ENCODE results near the gene MICU1. TPM values are rescaled to one million over a fixed set of nuclear protein-coding genes. Genes with fewer than 3 reads are reported as not detected.

The MICU1 gene
- total RNA-seq, 2 donors from 2014 or later: 30.9 to 36.0 TPM

DNA sequence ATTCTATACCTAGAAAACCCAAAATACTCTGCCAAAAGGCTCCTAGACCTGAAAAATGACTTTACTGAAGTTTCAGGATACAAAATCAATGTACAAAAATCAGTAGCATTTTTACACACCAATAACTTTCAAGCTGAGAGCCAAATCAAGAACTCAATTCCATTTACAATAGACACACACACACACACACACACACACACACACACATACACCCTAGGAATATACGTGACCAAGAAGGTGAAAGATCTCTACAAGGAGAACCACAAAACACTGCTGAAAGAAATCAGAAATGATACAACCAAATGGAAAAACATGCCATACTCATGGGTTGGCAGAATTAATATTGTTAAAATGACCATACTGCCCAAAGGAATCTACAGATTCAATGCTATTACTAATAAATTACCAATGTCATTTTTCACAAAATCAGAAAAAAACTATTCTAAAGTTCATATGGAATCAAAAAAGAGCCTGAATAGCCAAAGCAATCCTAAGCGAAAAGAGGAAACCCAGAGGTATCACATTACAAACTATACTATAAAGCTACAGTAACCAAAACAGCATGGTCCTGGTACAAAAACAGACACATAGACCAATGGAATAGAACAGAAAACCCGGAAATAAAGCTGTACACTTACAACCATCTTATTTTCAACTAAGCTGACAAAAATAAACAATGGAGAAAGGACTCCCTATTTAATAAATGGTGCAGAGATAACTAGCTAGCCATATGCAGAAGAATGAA, 122.0 kb downstream of the MICU1 start:
- no peak for DNase-seq (ENCODE audit: low spot score)
- no peak overlapping the region for H3K4me3 ChIP-seq
- no peaks in the 10 kb centered on the region for H3K27me3 ChIP-seq
- no peak overlapping the region for H3K27ac ChIP-seq
- no peaks in the 10 kb centered on the region for H3K4me1 ChIP-seq
- no peaks in the 10 kb centered on the region for H3K36me3 ChIP-seq
- peaks cover 0 to 8% of the 10 kb centered on the region in 2 donors for H3K9me3 ChIP-seq
- TF ChIP-seq, protein P1, sequence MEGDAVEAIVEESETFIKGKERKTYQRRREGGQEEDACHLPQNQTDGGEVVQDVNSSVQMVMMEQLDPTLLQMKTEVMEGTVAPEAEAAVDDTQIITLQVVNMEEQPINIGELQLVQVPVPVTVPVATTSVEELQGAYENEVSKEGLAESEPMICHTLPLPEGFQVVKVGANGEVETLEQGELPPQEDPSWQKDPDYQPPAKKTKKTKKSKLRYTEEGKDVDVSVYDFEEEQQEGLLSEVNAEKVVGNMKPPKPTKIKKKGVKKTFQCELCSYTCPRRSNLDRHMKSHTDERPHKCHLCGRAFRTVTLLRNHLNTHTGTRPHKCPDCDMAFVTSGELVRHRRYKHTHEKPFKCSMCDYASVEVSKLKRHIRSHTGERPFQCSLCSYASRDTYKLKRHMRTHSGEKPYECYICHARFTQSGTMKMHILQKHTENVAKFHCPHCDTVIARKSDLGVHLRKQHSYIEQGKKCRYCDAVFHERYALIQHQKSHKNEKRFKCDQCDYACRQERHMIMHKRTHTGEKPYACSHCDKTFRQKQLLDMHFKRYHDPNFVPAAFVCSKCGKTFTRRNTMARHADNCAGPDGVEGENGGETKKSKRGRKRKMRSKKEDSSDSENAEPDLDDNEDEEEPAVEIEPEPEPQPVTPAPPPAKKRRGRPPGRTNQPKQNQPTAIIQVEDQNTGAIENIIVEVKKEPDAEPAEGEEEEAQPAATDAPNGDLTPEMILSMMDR (IDR thresholded peaks at IDR 0.05): no peak

DNA sequence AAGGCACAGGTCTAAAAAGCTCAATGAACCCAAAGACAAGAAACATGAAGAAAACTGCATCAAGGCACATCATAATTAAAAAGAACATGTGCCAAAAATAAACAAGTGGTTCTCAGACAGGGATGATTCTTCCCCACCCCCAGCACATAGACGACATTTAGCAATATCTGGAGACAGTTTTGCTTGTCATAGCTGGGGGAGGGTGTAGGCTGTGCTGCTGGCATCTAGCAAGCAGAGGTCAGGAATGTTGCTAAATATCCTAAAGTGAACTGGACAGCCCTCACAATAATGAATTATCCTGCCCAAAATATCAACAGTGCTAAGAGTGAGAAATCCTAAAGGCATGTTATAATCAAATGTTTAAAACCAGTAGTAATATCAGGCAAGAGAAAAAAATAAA, 122.6 kb downstream of the MICU1 start:
- Histone ChIP-seq H3K9me3 (peaks cover 0 to 8% of the 10 kb centered on the region in 2 donors), H3K4me1 (no peaks in the 10 kb centered on the region), H3K27ac (no peak overlapping the region), H3K4me3 (no peak overlapping the region), H3K27me3 (no peaks in the 10 kb centered on the region), H3K36me3 (no peaks in the 10 kb centered on the region)
- no peak for DNase-seq (ENCODE audit: low spot score)
- TF ChIP-seq, protein P1 (IDR thresholded peaks at IDR 0.05): no peak

DNA sequence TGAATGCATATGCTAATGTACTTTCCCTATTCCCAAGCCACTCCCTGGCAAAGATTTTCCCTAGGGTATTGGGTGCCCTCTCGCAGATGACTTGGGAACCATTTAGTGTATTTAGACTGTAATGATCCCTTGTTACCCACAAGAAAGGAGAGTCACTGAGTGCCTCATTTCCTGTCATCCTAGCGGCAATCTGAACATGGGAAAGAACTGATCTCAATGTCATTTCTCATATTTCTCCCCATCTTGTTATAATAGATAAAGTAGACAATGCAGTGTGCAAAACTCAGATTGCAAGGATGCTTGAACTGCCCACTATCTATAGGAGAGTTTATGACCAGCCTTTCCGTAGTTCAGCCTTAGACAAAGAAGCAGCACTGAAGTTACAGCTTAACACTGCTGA, 123.3 kb downstream of the MICU1 start:
- H3K9me3 ChIP-seq: peaks cover 0 to 8% of the 10 kb centered on the region in 2 donors
- H3K27ac ChIP-seq: no peak overlapping the region
- DNase-seq (ENCODE audit: low spot score): no peak
- H3K4me1 ChIP-seq: no peaks in the 10 kb centered on the region
- TF ChIP-seq, protein P1 (IDR thresholded peaks at IDR 0.05): no peak
- H3K27me3 ChIP-seq: no peaks in the 10 kb centered on the region
- H3K36me3 ChIP-seq: no peaks in the 10 kb centered on the region
- no peak overlapping the region for H3K4me3 ChIP-seq

DNA sequence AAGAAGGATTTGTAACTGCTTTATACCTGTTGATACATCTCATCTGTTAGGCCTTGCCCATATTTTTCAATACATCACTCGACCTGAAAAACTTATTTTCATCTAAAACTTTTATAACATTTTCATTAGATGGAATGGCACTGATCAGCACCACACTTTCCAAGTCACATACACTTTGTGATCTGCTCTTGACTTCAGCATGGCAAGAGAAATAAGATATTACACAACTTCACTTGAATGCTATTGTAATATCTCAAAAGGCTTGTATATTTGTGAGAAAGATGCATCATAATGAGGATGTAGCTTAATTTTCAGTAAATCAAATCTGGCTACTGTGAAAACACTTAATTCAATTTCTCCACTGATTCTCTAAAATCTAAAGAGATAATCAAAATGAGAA, 126.2 kb downstream of the MICU1 start:
- Histone ChIP-seq H3K27me3 (no peaks in the 10 kb centered on the region), H3K27ac (no peak overlapping the region), H3K4me3 (no peak overlapping the region), H3K4me1 (no peaks in the 10 kb centered on the region), H3K9me3 (peaks cover 0 to 8% of the 10 kb centered on the region in 2 donors), H3K36me3 (no peaks in the 10 kb centered on the region)
- TF ChIP-seq, protein P1 (IDR thresholded peaks at IDR 0.05): no peak
- DNase-seq (ENCODE audit: low spot score): no peak

DNA sequence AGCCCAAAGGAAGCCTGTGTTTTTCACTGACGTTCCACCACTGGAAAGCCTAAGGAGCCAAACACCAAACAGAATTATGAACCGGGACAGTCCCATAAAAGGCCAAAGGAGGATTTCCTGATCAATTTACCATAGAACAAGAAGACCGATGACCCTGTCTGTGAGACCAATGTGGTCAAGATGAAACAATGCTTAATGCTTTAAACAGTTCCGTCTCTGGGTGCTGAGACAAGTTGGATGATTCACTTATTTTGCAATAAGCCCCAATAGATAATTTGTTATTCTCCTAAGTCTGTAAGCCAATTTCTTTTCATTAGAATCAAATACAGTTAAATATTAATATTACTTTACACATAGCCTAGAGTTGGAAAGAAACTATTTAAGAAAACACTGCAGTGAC, 134.9 kb downstream of the MICU1 start:
- no peaks in the 10 kb centered on the region for H3K9me3 ChIP-seq
- H3K27me3 ChIP-seq: no peaks in the 10 kb centered on the region
- no peaks in the 10 kb centered on the region for H3K4me1 ChIP-seq
- TF ChIP-seq, protein P1 (IDR thresholded peaks at IDR 0.05): no peak
- H3K27ac ChIP-seq: no peak overlapping the region
- DNase-seq (ENCODE audit: low spot score): no peak
- no peak overlapping the region for H3K4me3 ChIP-seq
- H3K36me3 ChIP-seq: no peaks in the 10 kb centered on the region

DNA sequence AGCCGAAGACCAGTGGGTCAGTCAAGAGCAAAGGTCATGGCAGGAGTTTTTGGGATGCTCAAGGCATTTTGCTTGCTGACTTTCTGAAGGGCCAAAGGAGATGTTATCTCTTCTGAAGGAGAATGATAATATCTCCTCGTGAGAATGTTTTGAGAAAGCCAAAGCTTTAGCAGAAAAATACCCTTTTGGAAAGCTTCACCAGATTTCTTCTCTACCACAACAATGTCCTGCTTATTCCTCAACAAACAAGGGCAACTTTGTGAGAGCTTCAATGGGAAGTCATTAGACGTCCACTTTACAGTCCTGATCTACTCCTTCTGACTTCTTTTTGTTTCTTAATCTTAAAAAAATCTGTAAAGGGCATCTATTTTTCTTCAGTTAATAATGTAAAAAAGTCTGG, 138.4 kb downstream of the MICU1 start:
- no peaks in the 10 kb centered on the region for H3K36me3 ChIP-seq
- H3K4me1 ChIP-seq: no peaks in the 10 kb centered on the region
- no peaks in the 10 kb centered on the region for H3K27me3 ChIP-seq
- no peak overlapping the region for H3K4me3 ChIP-seq
- DNase-seq (ENCODE audit: low spot score): no peak
- TF ChIP-seq, protein P1 (IDR thresholded peaks at IDR 0.05): no peak
- no peaks in the 10 kb centered on the region for H3K9me3 ChIP-seq
- H3K27ac ChIP-seq: no peak overlapping the region
